SU-DHL-6 (cell line): ENCODE data around the gene XPO6.
A peak's percentile ranks its signal among the peaks of the same experiment; 100 is the strongest.

Experiments
- H2AFZ ChIP-seq: fragments of 200-600 bp; sonication (generic); 2 replicates; pipeline ENCODE4 v1.6.1; 2014; ENCODE audit warnings: low read depth, mild to moderate bottlenecking, moderate library complexity, mixed read lengths, antibody characterized with exemption, low read length; ENCODE audit not compliant: severe bottlenecking
- H3F3A ChIP-seq: fragments of 200-600 bp; shearing (Covaris generic); 2 replicates; pipeline ENCODE4 v1.6.0; 2016; ENCODE audit warnings: antibody characterized with exemption, mild to moderate bottlenecking; ENCODE audit not compliant: insufficient read depth
- H3K27ac ChIP-seq: fragments of 200-600 bp; sonication (generic); 2 replicates; pipeline ENCODE4 v1.5.1; 2016; ENCODE audit warnings: low read depth, mild to moderate bottlenecking, low read length, moderate library complexity, mixed read lengths
- H3K27me3 ChIP-seq: fragments of 200-600 bp; sonication (generic), shearing (Covaris generic); 2 replicates; pipeline ENCODE4 v1.6.0; 2014; ENCODE audit warnings: mild to moderate bottlenecking, low read length
- H3K36me3 ChIP-seq: fragments of 200-600 bp; sonication (generic); 2 replicates; pipeline ENCODE4 v1.6.1; 2014; ENCODE audit warnings: mild to moderate bottlenecking, low read length, mixed read lengths
- H3K4me2 ChIP-seq: fragments of 300-600, 200-600 bp; shearing (Covaris generic), sonication (generic); 2 replicates; pipeline ENCODE4 v1.6.0; 2014; ENCODE audit warnings: low read length, low read depth, mild to moderate bottlenecking; ENCODE audit not compliant: poor library complexity, severe bottlenecking
- H3K4me3 ChIP-seq: fragments of 200-600 bp; sonication (generic); 2 replicates; pipeline ENCODE4 v1.5.1; 2014; ENCODE audit warnings: antibody characterized with exemption, low read length, mild to moderate bottlenecking, mixed read lengths; ENCODE audit not compliant: insufficient read depth, poor library complexity, severe bottlenecking
- H3K79me2 ChIP-seq: fragments of 200-600 bp; sonication (generic); 2 replicates; pipeline ENCODE4 v1.6.1; 2014; ENCODE audit warnings: mild to moderate bottlenecking, low read length, moderate library complexity; ENCODE audit not compliant: insufficient read depth
- H3K9ac ChIP-seq: fragments of 200-600 bp; sonication (generic); 2 replicates; pipeline ENCODE4 v1.7.0; 2014; ENCODE audit warnings: mild to moderate bottlenecking, low read length
- H3K9me2 ChIP-seq: fragments of 200-600 bp; sonication (generic); replicated peaks from 2 replicates; pipeline ENCODE4 v1.6.1; 2014; ENCODE audit warnings: low read length; ENCODE audit not compliant: insufficient read depth
- H3K9me3 ChIP-seq: fragments of 200-600 bp; sonication (generic); 2 replicates; pipeline ENCODE4 v1.6.1; 2014; ENCODE audit warnings: low read length, mixed read lengths; ENCODE audit not compliant: insufficient read depth
- H4K20me1 ChIP-seq: fragments of 200-600 bp; sonication (generic); 2 replicates; pipeline ENCODE4 v1.6.1; 2014; ENCODE audit warnings: low read depth, mild to moderate bottlenecking, antibody characterized with exemption, low read length, moderate library complexity, mixed read lengths
- CTCF ChIP-seq: fragments of 200-600 bp; sonication (generic); IDR thresholded peaks from one replicate; pipeline ENCODE4 v1.5.1; 2017; ENCODE audit warnings: antibody characterized with exemption, mild to moderate bottlenecking, low read length, moderate library complexity; ENCODE audit not compliant: insufficient read depth, poor library complexity, severe bottlenecking
- EZH2phosphoT487 ChIP-seq: fragments of 200-600 bp; sonication (generic), shearing (Covaris generic); conservative IDR thresholded peaks from 2 replicates; pipeline ENCODE4 v1.6.1; 2018; ENCODE audit warnings: mild to moderate bottlenecking, antibody characterized with exemption, low read length, moderate library complexity, mixed read lengths

XPO6 gene

GRCh38 chr16:28195859-28196258, 15.9 kb downstream of the XPO6 start:
- Histone ChIP-seq H3K27me3 (no peaks in the 10 kb centered on the region), H3K4me3 (no peak overlapping the region), H3K79me2 (peaks cover 98% of the 10 kb centered on the region), H3K9ac (no peak overlapping the region), H3K4me2 (no peak overlapping the region), H4K20me1 (peaks cover 2% of the 10 kb centered on the region; the same call in 1 of the 2 replicates), H3K9me2 (no peaks in the 10 kb centered on the region), H2AFZ (no peak overlapping the region), H3K9me3 (no peaks in the 10 kb centered on the region), H3K36me3 (peaks cover 4% of the 10 kb centered on the region; the same call in 1 of the 2 replicates), H3K27ac (no peak overlapping the region), H3F3A (0 out of 2 replicates have a peak, but pooled peaks cover 3% of the 10 kb centered on the region)
- TF ChIP-seq CTCF = no peak
- TF ChIP-seq EZH2phosphoT487 = no peak

DNA sequence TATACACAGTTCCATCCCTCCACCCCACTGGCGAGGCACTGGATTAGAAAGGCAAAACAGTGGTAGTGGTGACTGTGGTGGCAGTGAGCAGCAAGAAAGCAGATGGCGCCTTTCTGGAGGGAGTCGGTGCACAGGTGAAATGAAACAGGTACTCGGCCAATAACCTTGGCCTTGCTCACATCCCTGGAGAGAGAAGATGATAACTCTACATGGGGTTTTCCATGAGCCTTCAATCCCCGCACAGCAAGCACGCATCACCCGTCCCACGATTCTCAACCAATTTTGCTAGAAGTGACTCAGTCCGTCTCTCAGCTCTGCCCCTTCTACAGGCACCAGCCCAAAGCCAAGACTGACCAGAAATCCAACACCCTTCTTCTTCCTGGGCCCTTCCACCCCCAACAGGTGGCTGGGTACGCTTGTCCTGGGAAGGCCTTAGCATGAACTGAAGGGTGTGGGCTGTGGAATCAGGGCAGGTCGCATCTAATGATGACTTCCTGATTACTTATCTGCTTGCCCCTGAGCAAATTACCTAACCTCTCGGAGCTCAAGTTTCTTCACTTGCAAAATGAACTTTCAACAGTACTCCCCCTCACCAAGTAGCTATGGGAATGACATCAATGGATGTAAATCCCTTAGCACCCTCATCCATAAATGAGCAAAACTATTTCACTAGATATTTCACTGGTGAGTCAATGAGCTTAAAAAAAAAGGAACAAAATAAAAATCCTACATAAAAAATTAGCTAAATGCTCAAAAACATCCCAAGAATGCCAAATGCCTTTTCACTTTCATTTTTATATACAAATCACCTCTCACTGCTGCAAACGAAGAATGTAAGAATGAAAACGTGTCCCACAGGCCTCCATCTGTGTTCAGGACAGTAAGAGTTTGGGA, 18.0 kb downstream of the XPO6 start:
- H3K36me3 ChIP-seq = peaks cover 3% of the 10 kb centered on the region; the same call in 1 of the 2 replicates
- H3F3A ChIP-seq = 0 out of 2 replicates have a peak, but pooled peaks cover 3% of the 10 kb centered on the region
- no peaks in the 10 kb centered on the region for H3K9me3 ChIP-seq
- H3K79me2 ChIP-seq = peaks cover 99% of the 10 kb centered on the region
- H3K4me3 ChIP-seq = no peak overlapping the region
- peaks cover 7% of the 10 kb centered on the region; the same call in 1 of the 2 replicates for H4K20me1 ChIP-seq
- H2AFZ ChIP-seq = no peak overlapping the region
- peak overlapping the region; percentile 27 for H3K4me2 ChIP-seq
- no peaks in the 10 kb centered on the region for H3K9me2 ChIP-seq
- H3K27me3 ChIP-seq = no peaks in the 10 kb centered on the region
- no peak overlapping the region for H3K27ac ChIP-seq
- TF ChIP-seq EZH2phosphoT487 = no peak
- TF ChIP-seq CTCF = no peak
- no peak overlapping the region for H3K9ac ChIP-seq

DNA sequence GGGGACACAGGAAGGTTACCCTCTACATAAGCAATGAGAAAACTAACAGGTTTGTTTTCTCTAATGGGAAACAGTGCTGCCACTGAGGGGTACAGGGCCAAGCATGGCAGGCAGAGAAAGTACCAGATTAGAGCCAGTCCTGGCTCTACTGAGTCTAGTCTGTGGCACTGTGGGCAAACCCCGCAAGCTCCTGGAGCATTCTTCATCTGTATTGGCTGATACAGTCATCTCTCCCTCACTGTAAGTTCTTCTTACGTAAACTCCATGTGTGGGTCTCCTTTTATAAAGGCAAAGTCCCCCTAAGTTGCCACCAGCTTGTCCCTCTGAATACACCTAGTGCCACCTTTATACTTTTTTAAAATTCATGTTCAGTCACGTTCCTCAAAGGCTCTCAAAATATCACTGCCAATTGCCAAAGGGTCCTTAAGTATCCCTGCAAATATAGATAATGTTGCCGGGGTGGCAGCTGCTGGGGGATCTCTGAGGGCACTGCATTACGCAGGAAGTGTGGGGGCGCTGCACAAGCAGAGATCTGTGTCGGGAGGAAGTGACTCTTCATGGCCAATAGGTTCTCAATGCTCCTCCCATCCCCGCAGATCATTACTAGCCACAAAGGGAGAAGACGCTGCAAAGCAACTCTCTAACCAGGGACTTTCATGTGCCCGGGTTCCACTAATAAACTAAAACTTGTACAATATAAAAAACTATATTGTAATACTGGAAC, 18.8 kb downstream of the XPO6 start:
- Histone ChIP-seq H3K27me3 (no peaks in the 10 kb centered on the region), H3F3A (0 out of 2 replicates have a peak, but pooled peaks cover 2% of the 10 kb centered on the region), H3K4me2 (peak overlapping the region; percentile 27), H3K36me3 (peaks cover 2% of the 10 kb centered on the region; the same call in 1 of the 2 replicates), H3K27ac (no peak overlapping the region; the same call in 1 of the 2 replicates), H3K9ac (no peak overlapping the region), H3K4me3 (no peak overlapping the region), H3K9me2 (no peaks in the 10 kb centered on the region), H3K79me2 (peaks cover 100% of the 10 kb centered on the region), H4K20me1 (peaks cover 10% of the 10 kb centered on the region; the same call in 1 of the 2 replicates), H3K9me3 (no peaks in the 10 kb centered on the region), H2AFZ (no peak overlapping the region)
- no peak for TF ChIP-seq EZH2phosphoT487
- TF ChIP-seq CTCF = peak; percentile 10
